SKM-1 treated with dmso at 0.1 percent for 144 hours (cell line): ENCODE results near the gene AFF2.

Experiments
- DNase-seq: peaks from one replicate; lab custom pipeline; 2025; ENCODE audit not compliant: unreplicated experiment; lab: John Stamatoyannopoulos, UW

Gene AFF2

GRCh38 chrX:148815218-148815961 is 315.0 kb downstream of the AFF2 start:
- DNase-seq, result no peak

- DNase-seq, result no peak
Observed at GRCh38 chrX:148823986-148824385, 323.6 kb downstream of the AFF2 start.

GRCh38 chrX:148825696-148826095 is 325.3 kb downstream of the AFF2 start:
- no peak for DNase-seq

- no peak for DNase-seq
Observed at GRCh38 chrX:148836741-148837140, 336.3 kb downstream of the AFF2 start.

GRCh38 chrX:148850631-148851030 is 350.2 kb downstream of the AFF2 start:
- DNase-seq, result no peak

GRCh38 chrX:148854306-148854705 is 353.9 kb downstream of the AFF2 start:
- DNase-seq, result no peak

- DNase-seq, result no peak
Observed at GRCh38 chrX:148856505-148856904, 356.1 kb downstream of the AFF2 start.

GRCh38 chrX:148865277-148866210 is 365.1 kb downstream of the AFF2 start:
- no peak for DNase-seq

GRCh38 chrX:148867596-148867995 is 367.2 kb downstream of the AFF2 start:
- no peak for DNase-seq

- DNase-seq, result no peak
Observed at GRCh38 chrX:148871422-148872160, 371.2 kb downstream of the AFF2 start.

GRCh38 chrX:148872161-148872535 is 371.7 kb downstream of the AFF2 start:
- DNase-seq, result no peak

- DNase-seq, result no peak
Observed at GRCh38 chrX:148872881-148873280, 372.5 kb downstream of the AFF2 start.

- no peak for DNase-seq
Observed at GRCh38 chrX:148874636-148875246, 374.3 kb downstream of the AFF2 start.

GRCh38 chrX:148878371-148878770 is 378.0 kb downstream of the AFF2 start:
- DNase-seq, result no peak

- no peak for DNase-seq
Observed at GRCh38 chrX:148885203-148885602, 384.8 kb downstream of the AFF2 start.

GRCh38 chrX:148893395-148893794 is 393.0 kb downstream of the AFF2 start:
- no peak for DNase-seq

- no peak for DNase-seq
Observed at GRCh38 chrX:148902581-148902980, 402.2 kb downstream of the AFF2 start.

GRCh38 chrX:148903176-148903575 is 402.8 kb downstream of the AFF2 start:
- no peak for DNase-seq

GRCh38 chrX:148904421-148905111 is 404.1 kb downstream of the AFF2 start:
- no peak for DNase-seq

- DNase-seq, result no peak
Observed at GRCh38 chrX:148905400-148905799, 405.0 kb downstream of the AFF2 start.
